SK-N-SH (cell line): ENCODE results near the gene P3R3URF.

Source experiments
- CHD2 ChIP-seq: fragments of 150-350 bp; IDR thresholded peaks from 2 replicates; pipeline ENCODE4 v1.6.1; 2018; ENCODE audit warnings: low read length; ENCODE audit not compliant: partially characterized antibody
- EZH2phosphoT487 ChIP-seq: fragments of 200-600 bp; sonication (generic); IDR thresholded peaks from 2 replicates; pipeline ENCODE4 v1.6.1; 2017; ENCODE audit warnings: low read depth, mixed run types, mild to moderate bottlenecking, antibody characterized with exemption, moderate library complexity, borderline replicate concordance
- MXI1 ChIP-seq: IDR thresholded peaks from 2 replicates; pipeline ENCODE4 v1.6.1; 2012; ENCODE audit warnings: mild to moderate bottlenecking, low read depth, low read length, improper control_type of control experiment
- NFIC ChIP-seq: IDR thresholded peaks from 2 replicates; pipeline ENCODE4 v1.4.0; 2012; ENCODE audit warnings: borderline replicate concordance
- TF ChIP-seq, protein P1 (sequence below): fragments of 200-600 bp; sonication (generic); IDR thresholded peaks from 2 replicates; pipeline ENCODE4 v1.6.1; 2017; ENCODE audit warnings: antibody characterized with exemption, mild to moderate bottlenecking, moderate library complexity
- TF ChIP-seq, protein P2 (sequence below): IDR thresholded peaks from 2 replicates; pipeline ENCODE4 v1.4.0; 2012; ENCODE audit warnings: low read depth, borderline replicate concordance
- TF ChIP-seq, protein P3 (sequence below): IDR thresholded peaks from 2 replicates; pipeline ENCODE4 v1.6.1; 2012; ENCODE audit warnings: mild to moderate bottlenecking, low read depth, low read length, moderate library complexity
- TF ChIP-seq, protein P4 (sequence below): IDR thresholded peaks from 2 replicates; pipeline ENCODE4 v1.4.0; 2012; ENCODE audit warnings: low read depth
- TF ChIP-seq, protein P5 (sequence below): IDR thresholded peaks from 2 replicates; pipeline ENCODE4; 2012

DNA sequence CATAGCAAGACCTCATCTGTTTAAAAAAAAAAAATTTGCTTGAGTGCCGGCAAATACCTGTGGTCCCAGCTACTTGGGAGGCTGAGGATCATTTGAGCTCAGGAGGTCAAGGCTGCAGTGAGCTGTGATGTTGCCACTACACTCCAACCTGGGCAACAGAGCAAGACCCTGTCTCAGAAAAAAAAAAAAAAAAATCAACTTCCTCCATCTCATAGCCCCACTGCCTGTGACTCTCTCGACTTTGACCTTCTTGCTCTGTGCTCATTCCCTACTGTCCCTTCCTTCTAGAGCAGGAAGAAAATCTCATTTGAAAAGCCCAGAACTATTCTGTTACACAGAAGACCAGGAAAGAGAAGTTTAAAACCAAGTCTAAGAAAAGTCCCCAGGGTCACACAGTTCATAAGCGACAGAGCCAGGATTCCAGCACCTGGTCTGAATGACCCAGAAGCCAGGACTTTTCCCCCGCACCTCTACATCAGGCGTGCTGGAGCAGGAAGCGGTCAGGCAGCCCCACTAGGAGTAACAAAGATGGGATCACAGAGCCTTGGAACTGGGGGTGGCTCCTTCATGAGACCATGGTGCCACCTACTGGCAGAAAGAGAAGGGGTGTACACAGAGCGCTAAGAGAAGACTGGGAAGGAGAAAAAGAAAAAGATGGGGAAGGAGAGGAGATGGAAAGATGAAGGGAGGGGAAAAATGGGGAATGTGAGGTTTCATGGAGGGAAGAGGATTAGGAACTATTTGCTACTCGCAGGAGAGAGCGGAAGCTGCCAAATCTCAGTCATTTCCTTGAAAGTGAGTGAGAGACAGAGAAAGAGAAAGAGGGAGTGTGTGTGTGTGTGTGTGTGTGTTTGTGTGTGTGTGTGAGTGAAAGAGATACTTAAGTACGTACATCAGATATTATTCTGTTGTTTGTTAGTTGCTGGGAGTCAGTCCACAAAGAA is 3.1 kb upstream of the P3R3URF start:
- TF ChIP-seq, protein P1, sequence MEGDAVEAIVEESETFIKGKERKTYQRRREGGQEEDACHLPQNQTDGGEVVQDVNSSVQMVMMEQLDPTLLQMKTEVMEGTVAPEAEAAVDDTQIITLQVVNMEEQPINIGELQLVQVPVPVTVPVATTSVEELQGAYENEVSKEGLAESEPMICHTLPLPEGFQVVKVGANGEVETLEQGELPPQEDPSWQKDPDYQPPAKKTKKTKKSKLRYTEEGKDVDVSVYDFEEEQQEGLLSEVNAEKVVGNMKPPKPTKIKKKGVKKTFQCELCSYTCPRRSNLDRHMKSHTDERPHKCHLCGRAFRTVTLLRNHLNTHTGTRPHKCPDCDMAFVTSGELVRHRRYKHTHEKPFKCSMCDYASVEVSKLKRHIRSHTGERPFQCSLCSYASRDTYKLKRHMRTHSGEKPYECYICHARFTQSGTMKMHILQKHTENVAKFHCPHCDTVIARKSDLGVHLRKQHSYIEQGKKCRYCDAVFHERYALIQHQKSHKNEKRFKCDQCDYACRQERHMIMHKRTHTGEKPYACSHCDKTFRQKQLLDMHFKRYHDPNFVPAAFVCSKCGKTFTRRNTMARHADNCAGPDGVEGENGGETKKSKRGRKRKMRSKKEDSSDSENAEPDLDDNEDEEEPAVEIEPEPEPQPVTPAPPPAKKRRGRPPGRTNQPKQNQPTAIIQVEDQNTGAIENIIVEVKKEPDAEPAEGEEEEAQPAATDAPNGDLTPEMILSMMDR = peak; percentile 94
- no peak for TF ChIP-seq EZH2phosphoT487
- TF ChIP-seq, protein P2, sequence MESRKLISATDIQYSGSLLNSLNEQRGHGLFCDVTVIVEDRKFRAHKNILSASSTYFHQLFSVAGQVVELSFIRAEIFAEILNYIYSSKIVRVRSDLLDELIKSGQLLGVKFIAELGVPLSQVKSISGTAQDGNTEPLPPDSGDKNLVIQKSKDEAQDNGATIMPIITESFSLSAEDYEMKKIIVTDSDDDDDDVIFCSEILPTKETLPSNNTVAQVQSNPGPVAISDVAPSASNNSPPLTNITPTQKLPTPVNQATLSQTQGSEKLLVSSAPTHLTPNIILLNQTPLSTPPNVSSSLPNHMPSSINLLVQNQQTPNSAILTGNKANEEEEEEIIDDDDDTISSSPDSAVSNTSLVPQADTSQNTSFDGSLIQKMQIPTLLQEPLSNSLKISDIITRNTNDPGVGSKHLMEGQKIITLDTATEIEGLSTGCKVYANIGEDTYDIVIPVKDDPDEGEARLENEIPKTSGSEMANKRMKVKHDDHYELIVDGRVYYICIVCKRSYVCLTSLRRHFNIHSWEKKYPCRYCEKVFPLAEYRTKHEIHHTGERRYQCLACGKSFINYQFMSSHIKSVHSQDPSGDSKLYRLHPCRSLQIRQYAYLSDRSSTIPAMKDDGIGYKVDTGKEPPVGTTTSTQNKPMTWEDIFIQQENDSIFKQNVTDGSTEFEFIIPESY = no peak
- TF ChIP-seq, protein P3, sequence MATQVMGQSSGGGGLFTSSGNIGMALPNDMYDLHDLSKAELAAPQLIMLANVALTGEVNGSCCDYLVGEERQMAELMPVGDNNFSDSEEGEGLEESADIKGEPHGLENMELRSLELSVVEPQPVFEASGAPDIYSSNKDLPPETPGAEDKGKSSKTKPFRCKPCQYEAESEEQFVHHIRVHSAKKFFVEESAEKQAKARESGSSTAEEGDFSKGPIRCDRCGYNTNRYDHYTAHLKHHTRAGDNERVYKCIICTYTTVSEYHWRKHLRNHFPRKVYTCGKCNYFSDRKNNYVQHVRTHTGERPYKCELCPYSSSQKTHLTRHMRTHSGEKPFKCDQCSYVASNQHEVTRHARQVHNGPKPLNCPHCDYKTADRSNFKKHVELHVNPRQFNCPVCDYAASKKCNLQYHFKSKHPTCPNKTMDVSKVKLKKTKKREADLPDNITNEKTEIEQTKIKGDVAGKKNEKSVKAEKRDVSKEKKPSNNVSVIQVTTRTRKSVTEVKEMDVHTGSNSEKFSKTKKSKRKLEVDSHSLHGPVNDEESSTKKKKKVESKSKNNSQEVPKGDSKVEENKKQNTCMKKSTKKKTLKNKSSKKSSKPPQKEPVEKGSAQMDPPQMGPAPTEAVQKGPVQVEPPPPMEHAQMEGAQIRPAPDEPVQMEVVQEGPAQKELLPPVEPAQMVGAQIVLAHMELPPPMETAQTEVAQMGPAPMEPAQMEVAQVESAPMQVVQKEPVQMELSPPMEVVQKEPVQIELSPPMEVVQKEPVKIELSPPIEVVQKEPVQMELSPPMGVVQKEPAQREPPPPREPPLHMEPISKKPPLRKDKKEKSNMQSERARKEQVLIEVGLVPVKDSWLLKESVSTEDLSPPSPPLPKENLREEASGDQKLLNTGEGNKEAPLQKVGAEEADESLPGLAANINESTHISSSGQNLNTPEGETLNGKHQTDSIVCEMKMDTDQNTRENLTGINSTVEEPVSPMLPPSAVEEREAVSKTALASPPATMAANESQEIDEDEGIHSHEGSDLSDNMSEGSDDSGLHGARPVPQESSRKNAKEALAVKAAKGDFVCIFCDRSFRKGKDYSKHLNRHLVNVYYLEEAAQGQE = peak; percentile 34; the same call in 1 of the 2 replicates
- TF ChIP-seq NFIC = no peak
- TF ChIP-seq, protein P4, sequence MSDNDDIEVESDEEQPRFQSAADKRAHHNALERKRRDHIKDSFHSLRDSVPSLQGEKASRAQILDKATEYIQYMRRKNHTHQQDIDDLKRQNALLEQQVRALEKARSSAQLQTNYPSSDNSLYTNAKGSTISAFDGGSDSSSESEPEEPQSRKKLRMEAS = no peak
- no peak for TF ChIP-seq CHD2
- TF ChIP-seq, protein P5, sequence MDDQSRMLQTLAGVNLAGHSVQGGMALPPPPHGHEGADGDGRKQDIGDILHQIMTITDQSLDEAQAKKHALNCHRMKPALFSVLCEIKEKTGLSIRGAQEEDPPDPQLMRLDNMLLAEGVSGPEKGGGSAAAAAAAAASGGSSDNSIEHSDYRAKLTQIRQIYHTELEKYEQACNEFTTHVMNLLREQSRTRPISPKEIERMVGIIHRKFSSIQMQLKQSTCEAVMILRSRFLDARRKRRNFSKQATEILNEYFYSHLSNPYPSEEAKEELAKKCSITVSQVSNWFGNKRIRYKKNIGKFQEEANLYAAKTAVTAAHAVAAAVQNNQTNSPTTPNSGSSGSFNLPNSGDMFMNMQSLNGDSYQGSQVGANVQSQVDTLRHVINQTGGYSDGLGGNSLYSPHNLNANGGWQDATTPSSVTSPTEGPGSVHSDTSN = no peak
- no peak for TF ChIP-seq MXI1
